HepG2 (cell line): ENCODE results near the gene PTPRM. TPM values are rescaled to one million over a fixed set of nuclear protein-coding genes. Genes with fewer than 3 reads are reported as not detected.
A peak's percentile ranks its signal among the peaks of the same experiment; 100 is the strongest.

Experiments
- ATAC-seq: fragments of 200-7000 bp; cut with Tn5 transposase; 3 replicates; pipeline ENCODE4 v1.9.1; 2020; ENCODE audit warnings: mild to moderate bottlenecking, moderate library complexity
- BruUV-seq: library from RNA; stranded (reverse); fragments of 400-500 nt; replicated peaks from 2 replicates; lab custom pipeline; 2021; lab: Mats Ljungman, UMichigan
- CTCF ChIA-PET: fragments of 300-600 bp; formaldehyde crosslinking; extraction: SDS; loops from one replicate; lab custom pipeline; 2021; ENCODE audit warnings: low total read pairs, inconsistent platforms, low intra/inter-chr PET ratio; lab: Yijun Ruan, JAX
- POLR2A ChIA-PET: fragments of 350-600 bp; sonication (Branson Sonifier 250); formaldehyde crosslinking; loops from one replicate; lab custom pipeline; 2020; ENCODE audit warnings: antibody characterized with exemption, inconsistent platforms; lab: Yijun Ruan, JAX
- DNase-seq: peaks from one replicate; pipeline ENCODE4 v3.0.0-alpha.2; 2015; ENCODE audit warnings: low spot score
- FAIRE-seq: peaks from 3 replicates; lab custom pipeline; 2011; peaks lifted over from hg19 to GRCh38; lab: Jason Lieb, UNC
- H2AFZ ChIP-seq: one replicate; pipeline ENCODE4 v1.6.1; 2011; ENCODE audit warnings: low read length, inconsistent platforms
- H3K27ac ChIP-seq: fragments of 300-600 bp; 3 replicates; pipeline ENCODE4 v1.8.0; 2011; ENCODE audit warnings: mixed run types, mild to moderate bottlenecking, mixed read lengths, low read length, inconsistent platforms; ENCODE audit not compliant: insufficient read depth; ENCODE audit errors: extremely low read length
- H3K27me3 ChIP-seq, 2 experiments: fragments of 200-600 bp in 1 of 2; 2 replicates in 1 of 2; 3 replicates in 1 of 2; pipeline versions ENCODE4 v1.6.0 to v1.8.0; 2011; ENCODE audit warnings: low read length in 2 of 2, mild to moderate bottlenecking in 2 of 2, moderate library complexity in 2 of 2, inconsistent platforms in 1 of 2; ENCODE audit not compliant: insufficient read depth in 2 of 2, control insufficient read depth in 1 of 2
- H3K36me3 ChIP-seq, 2 experiments: fragments of 200-600 bp in 1 of 2; replicated peaks in 1 of 2; 2 replicates in 1 of 2; 3 replicates in 1 of 2; pipeline versions ENCODE4 v1.5.1 to v1.8.0; 2011; ENCODE audit warnings: low read length in 2 of 2, inconsistent platforms in 1 of 2; ENCODE audit not compliant: insufficient read depth in 2 of 2, control insufficient read depth in 1 of 2
- H3K4me1 ChIP-seq: 2 replicates; pipeline ENCODE4 v1.5.1; 2012; ENCODE audit warnings: low read length, inconsistent platforms; ENCODE audit not compliant: insufficient read depth
- H3K4me2 ChIP-seq: 2 replicates; pipeline ENCODE4 v1.6.0; 2011; ENCODE audit warnings: low read depth, low read length, inconsistent platforms
- H3K4me3 ChIP-seq, 3 experiments: fragments of 200-600 bp in 1 of 3; sonication (generic), shearing (Covaris generic) in 1 of 3; replicated peaks in 1 of 3; 2 replicates each; pipeline ENCODE4 v1.5.1; 2011 to 2016; ENCODE audit warnings: low read length in 3 of 3, inconsistent platforms in 2 of 3, low read depth in 2 of 3, mild to moderate bottlenecking in 2 of 3, control low read depth in 1 of 3, mixed read lengths in 1 of 3; ENCODE audit not compliant: insufficient read depth in 1 of 3
- H3K79me2 ChIP-seq: one replicate; pipeline ENCODE4 v1.6.1; 2011; ENCODE audit warnings: low read length, inconsistent platforms; ENCODE audit not compliant: insufficient read depth
- H3K9ac ChIP-seq: 2 replicates; pipeline ENCODE4 v1.6.0; 2011; ENCODE audit warnings: mild to moderate bottlenecking, low read depth, low read length, inconsistent platforms; ENCODE audit not compliant: insufficient read depth
- H3K9me3 ChIP-seq: 2 replicates; pipeline ENCODE4 v1.5.1; 2012; ENCODE audit warnings: mild to moderate bottlenecking, low read length
- H4K20me1 ChIP-seq: 2 replicates; pipeline ENCODE4 v1.6.0; 2011; ENCODE audit warnings: inconsistent platforms, mild to moderate bottlenecking, low read length, moderate library complexity; ENCODE audit not compliant: insufficient read depth
- FIP1L1 ChIP-seq: fragments of 200-400 bp; formaldehyde crosslinking; IDR thresholded peaks from 2 replicates; pipeline ENCODE4 v1.6.1; 2018; ENCODE audit warnings: low read depth, mild to moderate bottlenecking, low read length, moderate library complexity, borderline replicate concordance; ENCODE audit not compliant: insufficient read depth
- KAT2B ChIP-seq: fragments of 150-350 bp; IDR thresholded peaks from 2 replicates; pipeline ENCODE4 v1.6.1; 2014; ENCODE audit warnings: low read depth, low read length, borderline replicate concordance
- ZNF83 ChIP-seq: sonication (generic); formaldehyde crosslinking; IDR thresholded peaks from 2 replicates; pipeline ENCODE4 v1.4.0; 2020; ENCODE audit warnings: missing genetic modification reagents, mild to moderate bottlenecking, borderline replicate concordance
- ZSCAN9 ChIP-seq: IDR thresholded peaks from 2 replicates; pipeline ENCODE4 v1.6.1; 2016; ENCODE audit warnings: borderline replicate concordance
- WGBS: methylation state at CpG from one replicate; pipeline ENCODE4 v1.1.6; 2017; ENCODE audit warnings: low lambda C conversion rate; 5-methylcytosine and 5-hydroxymethylcytosine counted together
- in situ Hi-C: cut with HindIII; loops from 2 replicates; pipeline ENCODE4 v1.10.0; 2017; ENCODE audit warnings: low pct_unique_long_range_greater_than_20kb; ENCODE audit not compliant: extremely low pct_ligation_motif_present
- intact Hi-C: fragments of 100-400 bp; cut with micrococcal nuclease; formaldehyde crosslinking; loops from one replicate; pipeline ENCODE4 v1.10.0; 2022; ENCODE audit not compliant: unreplicated experiment
- polyA plus RNA-seq, 8 experiments: library from polyadenylated mRNA; depleted of rRNA in 3 of 8; stranded (reverse) in 7 of 8; unstranded in 1 of 8; fragments of >200 nt; fragmentation: Illumina TruSeq in 4 of 8; extraction: Trizol in 4 of 8; gene quantifications; 2 replicates each; pipeline versions ENCODE4 v1.2.1 to v1.2.3, GENCODE V29; 2011 to 2016; ENCODE audit warnings: low read depth in 4 of 8, missing spikeins in 1 of 8, mixed read lengths in 1 of 8; ENCODE audit not compliant: insufficient read depth in 1 of 8
- total RNA-seq, 5 experiments: library from RNA; depleted of rRNA; stranded (reverse); fragments of >200 nt; fragmentation: Illumina TruSeq; extraction: Trizol; gene quantifications; 2 replicates each; pipeline ENCODE4 v1.2.3, GENCODE V29; 2016; ENCODE audit warnings: low read depth in 1 of 5
- TF ChIP-seq, protein P1 (sequence below): sonication (generic); formaldehyde crosslinking; IDR thresholded peaks from 2 replicates; pipeline ENCODE4 v1.5.0; 2020; ENCODE audit warnings: missing genetic modification reagents, mild to moderate bottlenecking, borderline replicate concordance

The PTPRM gene
- total and polyA plus RNA-seq, 2 of the 13 experiments (the other 11 are each of a cell fraction or from before 2014, with no cell fraction given) = 12.6 to 108 TPM

DNA sequence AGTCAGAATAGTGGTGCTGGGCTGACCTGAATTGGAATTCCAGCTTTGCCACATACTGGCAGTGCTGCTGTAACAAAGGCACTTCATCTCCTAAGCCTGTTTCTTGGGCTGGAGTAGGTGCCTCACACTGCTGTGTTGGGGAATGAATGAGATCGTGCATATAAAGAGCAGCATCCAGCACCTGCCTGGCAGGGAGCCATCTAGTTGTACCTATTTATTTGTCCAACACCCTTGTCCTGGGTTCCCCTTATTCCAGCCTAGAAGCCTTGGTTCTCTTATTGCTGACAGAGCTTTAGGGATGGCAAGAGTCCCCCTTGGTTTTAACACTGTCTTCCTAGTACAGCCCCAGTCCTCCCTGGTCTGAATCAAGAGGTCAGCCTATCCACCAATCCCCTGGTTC is 766.8 kb downstream of the PTPRM start:
- Histone ChIP-seq H3K9ac (no peak overlapping the region), H3K4me1 (peaks cover 8% of the 10 kb centered on the region), H3K4me2 (no peak overlapping the region), H2AFZ (no peak overlapping the region), H3K9me3 (no peaks in the 10 kb centered on the region), H3K27ac (no peak overlapping the region), H3K79me2 (no peaks in the 10 kb centered on the region), H3K27me3 (no peaks in the 10 kb centered on the region)
- ChIA-PET CTCF (no interaction called here), POLR2A (no interaction called here)
- no peak for ATAC-seq
- no CpG with 5 or more reads among the region's 1 CpG for WGBS
- TF ChIP-seq, protein P1, sequence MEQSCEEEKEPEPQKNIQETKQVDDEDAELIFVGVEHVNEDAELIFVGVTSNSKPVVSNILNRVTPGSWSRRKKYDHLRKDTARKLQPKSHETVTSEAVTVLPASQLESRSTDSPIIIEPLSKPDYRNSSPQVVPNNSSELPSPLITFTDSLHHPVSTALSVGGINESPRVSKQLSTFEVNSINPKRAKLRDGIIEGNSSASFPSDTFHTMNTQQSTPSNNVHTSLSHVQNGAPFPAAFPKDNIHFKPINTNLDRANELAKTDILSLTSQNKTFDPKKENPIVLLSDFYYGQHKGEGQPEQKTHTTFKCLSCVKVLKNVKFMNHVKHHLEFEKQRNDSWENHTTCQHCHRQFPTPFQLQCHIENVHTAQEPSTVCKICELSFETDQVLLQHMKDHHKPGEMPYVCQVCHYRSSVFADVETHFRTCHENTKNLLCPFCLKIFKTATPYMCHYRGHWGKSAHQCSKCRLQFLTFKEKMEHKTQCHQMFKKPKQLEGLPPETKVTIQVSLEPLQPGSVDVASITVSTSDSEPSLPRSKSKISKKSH = no peak
- TF ChIP-seq KAT2B (no peak), FIP1L1 (no peak)
- TF ChIP-seq, all 625 proteins: peak for 0
- in situ Hi-C loops (no loop called here), intact Hi-C loops (no loop called here)
- Histone ChIP-seq H3K4me3 (no peak overlapping the region), H3K36me3 (no peaks in the 10 kb centered on the region), H4K20me1 (no peaks in the 10 kb centered on the region)
- DNase-seq = no peak
- BruUV-seq = no TSS peak
- FAIRE-seq = no peak

DNA sequence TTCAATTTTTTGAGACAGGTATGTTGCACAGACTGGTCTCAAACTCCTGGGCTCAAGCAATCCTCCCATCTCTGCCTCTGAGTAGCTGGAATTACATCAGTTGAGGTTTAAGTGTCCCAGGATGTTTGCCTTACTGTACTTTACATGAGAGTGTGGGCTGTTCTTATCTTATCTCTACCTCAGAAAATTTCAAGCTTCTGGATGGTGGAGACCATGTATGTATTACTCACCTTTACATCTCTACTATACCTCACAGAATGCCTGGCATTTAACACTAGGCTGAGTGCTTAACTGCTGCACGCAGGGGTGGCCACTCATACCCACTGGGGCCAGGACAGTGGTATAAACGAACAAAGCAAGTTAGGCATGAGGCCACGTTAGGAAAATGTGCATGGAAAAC is 770.1 kb downstream of the PTPRM start:
- TF ChIP-seq ZSCAN9 = 0 out of 2 replicates have a peak, but pooled peaks have one; percentile 48
- TF ChIP-seq ZNF83 (CRISPR knock-in tag) = no peak
- ChIA-PET CTCF (no interaction called here), POLR2A (no interaction called here)
- FAIRE-seq = no peak
- WGBS = 85% methylated on average over 3 of the region's 3 CpGs
- H3K9ac ChIP-seq = no peak overlapping the region
- peaks cover 33% of the 10 kb centered on the region for H3K4me1 ChIP-seq
- H3K27ac ChIP-seq = no peak overlapping the region
- no peaks in the 10 kb centered on the region for H3K36me3 ChIP-seq
- in situ Hi-C loops = no loop called here
- H2AFZ ChIP-seq = no peak overlapping the region
- H4K20me1 ChIP-seq = no peaks in the 10 kb centered on the region
- H3K9me3 ChIP-seq = no peaks in the 10 kb centered on the region
- intact Hi-C loops = no loop called here
- H3K4me3 ChIP-seq = no peak overlapping the region
- no peaks in the 10 kb centered on the region for H3K27me3 ChIP-seq
- H3K4me2 ChIP-seq = no peak overlapping the region
- DNase-seq = no peak
- no peaks in the 10 kb centered on the region for H3K79me2 ChIP-seq
- no TSS peak for BruUV-seq
- no peak for ATAC-seq
